HFFc6 (cell line): ENCODE measurements around the gene SH3PXD2A. TPM values are rescaled to one million over a fixed set of nuclear protein-coding genes. Genes with fewer than 3 reads are reported as not detected.
A peak's percentile ranks its signal among the peaks of the same experiment; 100 is the strongest.

Experiments
- DNase-seq: peaks from one replicate; pipeline ENCODE4 v3.0.0-alpha.2; 2018
- H3K27ac Mint-ChIP-seq: 2 replicates; pipeline ENCODE4 v1.8.0; 2020; ENCODE audit warnings: mild to moderate bottlenecking, mixed read lengths
- H3K27me3 Mint-ChIP-seq: 2 replicates; pipeline ENCODE4 v1.8.0; 2021; ENCODE audit warnings: mild to moderate bottlenecking, moderate library complexity, mixed read lengths; ENCODE audit not compliant: insufficient read depth
- H3K36me3 Mint-ChIP-seq: 2 replicates; pipeline ENCODE4 v1.8.0; 2021; ENCODE audit warnings: low read depth, mixed read lengths
- H3K4me1 Mint-ChIP-seq: 2 replicates; pipeline ENCODE4 v1.8.0; 2020; ENCODE audit warnings: low read depth, mixed read lengths
- H3K4me3 Mint-ChIP-seq: 2 replicates; pipeline ENCODE4 v1.8.0; 2020; ENCODE audit warnings: mild to moderate bottlenecking, moderate library complexity, mixed read lengths
- H3K9me3 Mint-ChIP-seq: 2 replicates; pipeline ENCODE4 v1.8.0; 2020; ENCODE audit warnings: mild to moderate bottlenecking, mixed read lengths
- total RNA-seq, 6 experiments: library from RNA; stranded (reverse); fragmentation: NEBNext Ultra II Directional; extraction: Animal tissue kit (Norgen Biotek cat#: 25700); gene quantifications; 2 replicates in 1 of 6; 3 replicates in 5 of 6; pipeline ENCODE4 v1.2.3, GENCODE V29; 2021
- TF ChIP-seq, protein P1 (sequence below): fragments of 200-600 bp; sonication (generic); IDR thresholded peaks from 2 replicates; pipeline ENCODE4 v1.5.0; 2021; ENCODE audit warnings: antibody characterized with exemption, mild to moderate bottlenecking

The SH3PXD2A gene
- total RNA-seq, 6 experiments from 2014 or later: 75.5 to 113 (median 81.1) TPM

DNA sequence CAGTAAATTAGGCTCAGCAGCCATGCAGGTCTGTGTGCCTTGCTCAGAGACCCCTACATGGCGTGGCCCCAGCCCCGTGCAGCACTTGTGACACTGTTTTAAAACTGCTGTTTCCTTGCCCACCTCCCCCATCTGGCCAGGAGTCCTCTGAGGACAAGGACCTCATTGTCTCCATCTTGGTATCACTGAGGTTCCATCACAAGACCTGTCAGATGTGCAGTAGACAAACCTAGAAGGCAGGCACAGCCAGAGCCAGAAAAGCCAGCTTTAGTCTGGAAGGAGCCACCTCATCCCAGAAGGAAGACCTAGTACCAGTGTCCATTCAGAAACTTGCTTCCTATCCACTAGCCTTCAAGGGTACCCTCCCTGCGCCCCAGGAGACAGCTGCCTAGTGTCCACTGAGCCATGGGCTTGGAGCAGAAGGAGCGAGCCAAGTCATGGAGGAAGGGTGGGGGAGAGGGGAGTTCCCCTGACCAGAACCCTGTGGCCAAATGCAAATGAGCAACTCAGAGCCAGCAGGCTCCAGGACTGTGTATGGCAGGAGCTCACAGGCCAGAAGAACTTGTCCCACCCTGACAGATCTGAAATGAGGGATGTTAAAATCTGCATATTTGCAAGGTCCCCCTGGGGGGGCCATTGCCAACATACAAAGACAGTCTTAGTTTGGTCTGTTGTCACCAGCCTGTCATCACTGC is 176.1 kb downstream of the SH3PXD2A start:
- no peak overlapping the region for H3K4me3 Mint-ChIP-seq
- no peak for DNase-seq

DNA sequence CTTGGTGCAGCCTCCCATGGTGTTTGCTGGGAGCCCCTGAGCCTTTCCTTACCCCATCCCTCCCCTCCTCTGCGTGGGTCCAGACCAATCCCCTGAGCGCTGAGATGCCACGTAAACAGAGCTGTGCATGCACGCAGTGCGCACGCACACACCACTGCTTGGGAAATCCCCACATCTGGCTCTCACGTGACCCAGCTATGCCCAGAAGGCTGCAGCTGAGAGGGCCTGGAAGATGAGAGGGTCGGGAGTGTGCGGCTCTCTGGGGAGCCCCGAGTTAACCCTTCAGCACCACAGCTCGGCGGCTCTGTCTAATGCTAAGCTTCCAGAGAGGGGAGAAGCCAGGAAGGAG is 177.2 kb downstream of the SH3PXD2A start:
- H3K4me3 Mint-ChIP-seq: peak overlapping the region; percentile 91
- peaks cover 2% of the 10 kb centered on the region for H3K27me3 Mint-ChIP-seq
- TF ChIP-seq, protein P1, sequence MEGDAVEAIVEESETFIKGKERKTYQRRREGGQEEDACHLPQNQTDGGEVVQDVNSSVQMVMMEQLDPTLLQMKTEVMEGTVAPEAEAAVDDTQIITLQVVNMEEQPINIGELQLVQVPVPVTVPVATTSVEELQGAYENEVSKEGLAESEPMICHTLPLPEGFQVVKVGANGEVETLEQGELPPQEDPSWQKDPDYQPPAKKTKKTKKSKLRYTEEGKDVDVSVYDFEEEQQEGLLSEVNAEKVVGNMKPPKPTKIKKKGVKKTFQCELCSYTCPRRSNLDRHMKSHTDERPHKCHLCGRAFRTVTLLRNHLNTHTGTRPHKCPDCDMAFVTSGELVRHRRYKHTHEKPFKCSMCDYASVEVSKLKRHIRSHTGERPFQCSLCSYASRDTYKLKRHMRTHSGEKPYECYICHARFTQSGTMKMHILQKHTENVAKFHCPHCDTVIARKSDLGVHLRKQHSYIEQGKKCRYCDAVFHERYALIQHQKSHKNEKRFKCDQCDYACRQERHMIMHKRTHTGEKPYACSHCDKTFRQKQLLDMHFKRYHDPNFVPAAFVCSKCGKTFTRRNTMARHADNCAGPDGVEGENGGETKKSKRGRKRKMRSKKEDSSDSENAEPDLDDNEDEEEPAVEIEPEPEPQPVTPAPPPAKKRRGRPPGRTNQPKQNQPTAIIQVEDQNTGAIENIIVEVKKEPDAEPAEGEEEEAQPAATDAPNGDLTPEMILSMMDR: no peak
- H3K36me3 Mint-ChIP-seq: no peaks in the 10 kb centered on the region
- DNase-seq: peak; percentile 95
- H3K27ac Mint-ChIP-seq: peak overlapping the region; percentile 99
- H3K9me3 Mint-ChIP-seq: no peaks in the 10 kb centered on the region
- peaks cover 66% of the 10 kb centered on the region for H3K4me1 Mint-ChIP-seq

More for the DNA sequence above, 176.1 kb downstream of the SH3PXD2A start:
- Mint-ChIP-seq H3K36me3 (no peaks in the 10 kb centered on the region), H3K27me3 (peaks cover 2% of the 10 kb centered on the region), H3K4me1 (peaks cover 63% of the 10 kb centered on the region), H3K9me3 (no peaks in the 10 kb centered on the region), H3K27ac (peak overlapping the region; percentile 99)
- TF ChIP-seq, protein P1: no peak

DNA sequence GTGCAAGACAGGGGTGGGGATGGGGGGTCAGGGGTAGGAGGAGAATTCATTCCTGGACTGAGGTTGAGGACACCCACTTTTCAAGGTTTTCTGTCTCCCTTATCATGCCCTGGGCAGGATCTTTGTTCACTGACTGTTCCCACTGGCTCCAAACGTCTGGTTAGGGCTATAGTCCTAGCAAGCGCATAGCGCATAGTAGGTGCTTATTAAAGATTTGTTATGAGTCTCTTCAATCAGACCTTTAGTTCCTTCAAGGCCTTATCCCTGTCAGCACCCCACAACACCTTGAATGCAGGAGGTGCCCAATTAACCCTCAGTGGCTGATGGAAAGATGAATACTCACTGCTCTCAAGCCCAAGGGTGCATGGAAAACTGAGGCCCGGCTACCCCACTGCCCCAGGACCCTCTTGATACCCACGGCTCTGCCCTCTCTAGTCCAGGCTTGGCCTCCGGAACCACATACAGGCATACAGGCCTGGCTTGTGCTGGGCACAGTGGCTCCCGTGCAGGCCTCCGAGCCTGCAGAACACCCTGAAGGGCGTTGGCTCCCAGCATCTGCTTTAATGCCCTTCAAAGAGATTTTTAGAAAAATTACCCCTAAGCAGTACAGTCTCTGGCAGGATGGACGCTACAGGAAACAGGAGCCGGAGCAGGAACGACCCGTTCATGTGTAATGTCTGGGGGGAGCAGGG is 177.7 kb downstream of the SH3PXD2A start:
- Mint-ChIP-seq H3K36me3 (no peaks in the 10 kb centered on the region), H3K4me1 (peaks cover 66% of the 10 kb centered on the region), H3K4me3 (peak overlapping the region; percentile 91), H3K9me3 (no peaks in the 10 kb centered on the region), H3K27me3 (peaks cover 2% of the 10 kb centered on the region), H3K27ac (peak overlapping the region; percentile 99)
- TF ChIP-seq, protein P1: no peak
- DNase-seq: no peak

DNA sequence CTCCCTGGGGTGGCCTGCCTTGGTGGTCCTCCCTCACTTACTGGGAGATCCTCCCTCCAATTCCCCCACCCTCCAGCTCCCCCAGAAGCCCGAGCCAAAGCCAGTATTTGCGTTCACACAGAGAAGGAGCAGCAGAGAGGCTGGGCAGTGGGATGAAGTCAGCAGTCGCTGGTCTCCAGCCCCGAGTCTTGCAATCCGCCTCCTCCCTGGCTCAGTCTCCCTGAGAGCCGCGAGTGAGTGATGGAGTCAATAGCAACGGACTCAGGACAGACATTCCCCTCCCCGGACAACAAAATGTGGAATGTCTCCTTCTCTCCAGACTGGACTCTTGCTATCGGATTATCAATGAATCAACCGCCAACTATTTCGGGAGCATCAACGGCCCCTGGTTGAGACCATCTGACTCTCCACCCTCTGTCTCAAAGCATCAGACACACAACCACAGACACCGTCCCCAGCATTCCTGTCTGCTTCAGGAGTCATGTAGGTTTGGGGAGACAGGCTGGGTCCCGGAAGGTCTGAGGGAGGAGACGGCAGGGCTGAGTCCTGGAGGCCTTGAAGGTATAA is 178.4 kb downstream of the SH3PXD2A start:
- Mint-ChIP-seq H3K4me1 (peaks cover 70% of the 10 kb centered on the region), H3K36me3 (no peaks in the 10 kb centered on the region), H3K9me3 (no peaks in the 10 kb centered on the region), H3K4me3 (peak overlapping the region; percentile 91), H3K27me3 (peaks cover 2% of the 10 kb centered on the region), H3K27ac (peak overlapping the region; percentile 99)
- TF ChIP-seq, protein P1: no peak
- DNase-seq: peak; percentile 99

DNA sequence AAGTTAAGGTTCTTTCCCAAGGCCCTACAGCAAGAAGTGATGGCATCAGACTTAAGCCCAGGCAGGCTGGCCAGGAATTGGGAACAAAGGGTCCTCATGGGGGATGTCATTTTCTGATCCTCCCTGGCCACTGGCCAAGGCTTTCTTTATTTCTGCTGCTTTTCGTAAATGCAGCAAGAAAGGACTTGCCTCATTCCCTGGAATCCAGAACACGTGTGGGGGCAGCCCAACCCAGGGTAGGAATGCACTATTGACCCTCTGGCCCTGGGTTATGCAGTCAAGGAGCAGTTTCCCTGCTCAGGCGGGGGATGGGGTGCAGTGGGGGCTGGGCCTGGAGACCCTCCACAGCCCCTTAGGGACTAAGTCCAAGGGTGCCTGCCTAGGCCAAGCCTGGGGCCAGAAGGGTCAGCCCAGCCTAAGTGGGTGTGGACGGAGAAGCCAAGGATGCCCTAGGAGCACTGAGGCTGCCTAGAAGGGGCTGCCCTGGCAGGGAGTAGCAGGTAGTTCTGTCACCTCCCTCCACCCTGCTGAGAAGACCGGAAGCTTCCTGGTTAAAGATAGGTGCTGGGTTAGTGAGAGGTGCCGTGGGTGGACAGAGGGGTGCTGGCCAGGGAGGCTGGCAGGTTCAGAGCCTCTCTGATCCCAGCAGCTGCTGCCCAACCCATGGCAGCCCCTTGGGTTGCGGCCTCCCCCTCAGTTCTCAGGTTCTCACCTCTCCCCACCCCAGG is 179.2 kb downstream of the SH3PXD2A start:
- Mint-ChIP-seq H3K27me3 (peaks cover 2% of the 10 kb centered on the region), H3K4me3 (peak overlapping the region; percentile 91), H3K36me3 (no peaks in the 10 kb centered on the region), H3K27ac (peak overlapping the region; percentile 99), H3K4me1 (peaks cover 69% of the 10 kb centered on the region), H3K9me3 (no peaks in the 10 kb centered on the region)
- no peak for DNase-seq
- TF ChIP-seq, protein P1: no peak
